Esophagus squamous epithelium (tissue), 5 donors: ENCODE results near the gene KCNMA1. TPM values are rescaled to one million over a fixed set of nuclear protein-coding genes. Genes with fewer than 3 reads are reported as not detected.
"Not testable (repeated sequence)": the region's sequence is repeated elsewhere in the genome, so short reads cannot be mapped to it uniquely, and the experiment has no call there.

Experiments
- DNase-seq: peaks from one replicate; lab custom pipeline; 2025; lab: John Stamatoyannopoulos, UW
- H3K27ac ChIP-seq, 4 donors: fragments of 200-600 bp; sonication (generic); one replicate each; pipeline ENCODE4 v1.5.1; 2016 to 2019; ENCODE audit warnings: mild to moderate bottlenecking in 1 of 4
- H3K27me3 ChIP-seq, 4 donors: fragments of 200-600 bp; sonication (generic); 1 replicate in 3 of 4; 2 replicates in 1 of 4; pipeline versions ENCODE4 v1.5.1 to v1.6.0; 2017 to 2021; ENCODE audit warnings: antibody characterized with exemption in 1 of 4
- H3K36me3 ChIP-seq, 3 donors: fragments of 200-600 bp; sonication (generic); one replicate each; pipeline ENCODE4 v1.5.1; 2016 to 2019
- H3K4me1 ChIP-seq, 3 donors: fragments of 200-600 bp; sonication (generic); one replicate each; pipeline ENCODE4 v1.5.1; 2017 to 2019
- H3K4me3 ChIP-seq, 4 donors: fragments of 200-600 bp; sonication (generic); 1 replicate in 3 of 4; 2 replicates in 1 of 4; pipeline ENCODE4 v1.5.1; 2016 to 2019; ENCODE audit warnings: mild to moderate bottlenecking in 2 of 4, moderate library complexity in 1 of 4
- H3K9me3 ChIP-seq, 3 donors: fragments of 200-600 bp; sonication (generic); one replicate each; pipeline ENCODE4 v1.5.1; 2016 to 2019
- POLR2A ChIP-seq, 4 donors: fragments of 450-650 bp; IDR thresholded peaks; one replicate each; pipeline ENCODE4 v1.6.1; 2017; ENCODE audit warnings: antibody characterized with exemption in 4 of 4, mild to moderate bottlenecking in 4 of 4, moderate library complexity in 3 of 4
- WGBS, 2 donors: methylation state at CpG; one replicate each; pipeline ENCODE4 v1.1.5; 2018; 5-methylcytosine and 5-hydroxymethylcytosine counted together
- intact Hi-C: fragments of 100-400 bp; cut with DNase I; formaldehyde crosslinking; loops from one replicate; pipeline ENCODE4 v1.15.0; 2022
- total RNA-seq, 4 donors: library from RNA; depleted of rRNA; stranded (reverse); fragments of >200 nt; gene quantifications; one replicate each; pipeline ENCODE4 v1.1.0, GENCODE V29; 2016
- TF ChIP-seq, protein P1 (sequence below), 6 experiments: fragments of 450-650 bp in 4 of 6; fragments of 200-600 bp in 2 of 6; sonication (generic) in 2 of 6; IDR thresholded peaks; one replicate each; pipeline ENCODE4 v1.5.1; 2016 to 2019; ENCODE audit warnings: antibody characterized with exemption in 6 of 6, mild to moderate bottlenecking in 4 of 6, moderate library complexity in 4 of 6
- donor health status: DM: yes; HTN: yes; CAD: no.

Gene KCNMA1
- total RNA-seq, 4 donors from 2014 or later = 7.5 to 74.2 (median 18.0) TPM

DNA sequence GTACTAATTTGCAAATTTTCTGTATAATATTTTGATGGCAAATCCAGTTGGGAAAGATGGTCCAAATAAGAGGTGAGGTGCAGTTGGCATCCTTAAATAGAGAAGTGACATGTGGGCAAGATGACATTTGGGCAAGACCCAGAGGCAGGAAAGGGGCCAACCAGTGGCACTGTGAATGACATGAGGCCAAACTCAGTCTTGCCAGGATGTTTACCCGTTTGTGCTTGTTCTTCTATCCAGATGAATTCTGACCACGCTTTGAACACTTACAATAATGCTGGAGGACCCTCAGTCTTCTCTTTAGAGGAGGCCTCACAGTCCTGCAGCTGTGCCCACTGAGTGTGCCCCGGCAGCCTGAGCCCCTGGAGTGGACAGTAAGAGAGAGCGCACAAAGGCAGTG, 45.1 kb downstream of the KCNMA1 start:
- no peaks in the 10 kb centered on the region for H3K36me3 ChIP-seq
- 73 to 79% methylated on average over 4 of the region's 4 CpGs for WGBS, 2 donors
- TF ChIP-seq, protein P1, sequence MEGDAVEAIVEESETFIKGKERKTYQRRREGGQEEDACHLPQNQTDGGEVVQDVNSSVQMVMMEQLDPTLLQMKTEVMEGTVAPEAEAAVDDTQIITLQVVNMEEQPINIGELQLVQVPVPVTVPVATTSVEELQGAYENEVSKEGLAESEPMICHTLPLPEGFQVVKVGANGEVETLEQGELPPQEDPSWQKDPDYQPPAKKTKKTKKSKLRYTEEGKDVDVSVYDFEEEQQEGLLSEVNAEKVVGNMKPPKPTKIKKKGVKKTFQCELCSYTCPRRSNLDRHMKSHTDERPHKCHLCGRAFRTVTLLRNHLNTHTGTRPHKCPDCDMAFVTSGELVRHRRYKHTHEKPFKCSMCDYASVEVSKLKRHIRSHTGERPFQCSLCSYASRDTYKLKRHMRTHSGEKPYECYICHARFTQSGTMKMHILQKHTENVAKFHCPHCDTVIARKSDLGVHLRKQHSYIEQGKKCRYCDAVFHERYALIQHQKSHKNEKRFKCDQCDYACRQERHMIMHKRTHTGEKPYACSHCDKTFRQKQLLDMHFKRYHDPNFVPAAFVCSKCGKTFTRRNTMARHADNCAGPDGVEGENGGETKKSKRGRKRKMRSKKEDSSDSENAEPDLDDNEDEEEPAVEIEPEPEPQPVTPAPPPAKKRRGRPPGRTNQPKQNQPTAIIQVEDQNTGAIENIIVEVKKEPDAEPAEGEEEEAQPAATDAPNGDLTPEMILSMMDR (IDR thresholded peaks at IDR 0.05) = no peak
- TF ChIP-seq POLR2A (IDR thresholded peaks at IDR 0.05) = no peak
- intact Hi-C loops = no loop called here
- H3K9me3 ChIP-seq = no peaks in the 10 kb centered on the region
- H3K4me1 ChIP-seq = peaks cover 14 to 50% (median 31%) of the 10 kb centered on the region in 3 donors
- DNase-seq = no peak
- peak overlapping the region; percentile 60 to 79 (median 69) for H3K27ac ChIP-seq
- no peak overlapping the region for H3K4me3 ChIP-seq
- H3K27me3 ChIP-seq = no peaks in the 10 kb centered on the region

DNA sequence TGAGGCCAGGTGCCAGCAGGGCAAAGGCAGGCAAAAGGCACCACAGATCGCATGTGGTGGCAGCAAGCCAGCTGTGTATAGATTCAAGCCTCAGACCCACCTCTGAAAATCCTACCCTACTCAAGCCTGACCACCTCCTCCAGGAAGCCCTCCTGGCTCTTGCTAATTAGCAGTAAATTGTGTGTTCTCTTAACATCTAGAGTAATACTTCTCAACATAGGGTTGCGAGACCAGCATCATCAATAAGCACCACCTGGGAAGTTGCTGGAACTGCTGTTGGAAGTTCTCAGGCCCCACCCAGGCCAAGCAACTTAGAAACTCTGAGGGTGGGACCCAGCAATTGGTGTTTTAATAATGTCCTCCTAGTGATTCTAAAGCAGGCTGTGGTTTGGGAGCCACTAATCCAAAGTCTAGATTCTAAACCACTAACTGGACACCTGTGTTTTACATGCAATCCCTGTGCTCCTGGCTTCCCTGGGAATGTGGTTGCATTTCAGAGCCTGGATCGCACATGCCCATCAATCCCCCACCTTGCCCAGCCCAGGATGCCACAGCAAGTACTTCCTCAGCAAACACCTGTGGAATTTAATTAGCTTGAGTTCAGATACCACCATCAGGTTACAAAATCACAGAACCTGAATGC, 46.2 kb downstream of the KCNMA1 start:
- peak overlapping the region in 3 of 4 donors; percentile 70 to 80 (median 75) for H3K27ac ChIP-seq
- H3K36me3 ChIP-seq = no peaks in the 10 kb centered on the region
- TF ChIP-seq, protein P1 (IDR thresholded peaks at IDR 0.05) = no peak
- TF ChIP-seq POLR2A (IDR thresholded peaks at IDR 0.05) = no peak
- peaks cover 14 to 60% (median 42%) of the 10 kb centered on the region in 3 donors for H3K4me1 ChIP-seq
- H3K9me3 ChIP-seq = no peaks in the 10 kb centered on the region
- 81 to 100% methylated on average over 2 to 3 of the region's 3 CpGs for WGBS, 2 donors
- intact Hi-C loops = no loop called here
- no peak for DNase-seq
- H3K27me3 ChIP-seq = no peaks in the 10 kb centered on the region
- no peak overlapping the region for H3K4me3 ChIP-seq

DNA sequence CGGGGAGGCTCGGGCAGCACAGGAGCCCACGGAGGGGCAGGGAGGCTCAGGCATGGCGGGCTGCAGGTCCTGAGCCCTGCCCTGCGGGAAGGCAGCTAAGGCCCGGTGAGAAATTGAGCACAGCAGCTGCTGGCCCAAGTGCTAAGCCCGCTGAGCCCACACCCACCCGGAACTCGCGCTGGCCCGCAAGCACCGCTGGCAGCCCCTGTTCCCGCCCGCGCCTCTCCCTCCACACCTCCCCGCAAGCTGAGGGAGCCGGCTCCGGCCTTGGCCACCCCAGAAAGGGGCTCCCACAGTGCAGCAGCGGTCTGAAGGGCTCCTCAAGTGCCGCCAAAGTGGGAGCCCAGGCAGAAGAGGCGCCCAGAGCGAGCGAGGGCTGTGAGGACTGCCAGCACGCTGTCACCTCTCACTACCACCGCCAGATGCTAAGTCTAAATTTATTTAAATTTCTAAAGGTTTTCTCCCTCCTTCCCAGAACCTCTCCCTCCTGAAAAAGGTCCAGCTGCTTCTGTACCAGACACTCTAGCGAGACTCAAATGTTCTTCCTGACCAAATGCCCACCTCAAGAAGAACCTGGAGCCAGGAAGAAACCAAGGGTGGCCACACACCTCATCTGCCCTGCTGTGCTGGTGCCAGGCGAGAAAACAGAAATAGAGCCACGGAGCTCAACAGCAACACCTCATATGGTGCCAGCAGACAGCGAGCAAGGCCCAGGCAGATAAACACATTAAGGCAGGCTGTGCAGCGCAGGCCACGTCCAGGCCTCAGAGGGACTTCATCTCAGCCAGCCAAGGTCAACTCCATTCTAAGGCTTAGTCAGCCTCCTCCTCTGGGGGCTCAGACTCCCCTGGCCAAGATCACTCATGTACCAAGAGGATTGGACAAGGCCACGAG, 47.0 kb downstream of the KCNMA1 start:
- peaks cover 14 to 67% (median 42%) of the 10 kb centered on the region in 3 donors for H3K4me1 ChIP-seq
- no peaks in the 10 kb centered on the region for H3K9me3 ChIP-seq
- H3K27ac ChIP-seq = peak overlapping the region; percentile 38 to 80 (median 72)
- DNase-seq = no peak
- WGBS, 2 donors = 84 to 85% methylated on average over 6 to 23 of the region's 32 CpGs
- no peaks in the 10 kb centered on the region for H3K27me3 ChIP-seq
- TF ChIP-seq, protein P1 (IDR thresholded peaks at IDR 0.05) = no peak
- TF ChIP-seq POLR2A (IDR thresholded peaks at IDR 0.05) = no peak
- no peaks in the 10 kb centered on the region for H3K36me3 ChIP-seq
- intact Hi-C loops = no loop called here
- no peak overlapping the region for H3K4me3 ChIP-seq

DNA sequence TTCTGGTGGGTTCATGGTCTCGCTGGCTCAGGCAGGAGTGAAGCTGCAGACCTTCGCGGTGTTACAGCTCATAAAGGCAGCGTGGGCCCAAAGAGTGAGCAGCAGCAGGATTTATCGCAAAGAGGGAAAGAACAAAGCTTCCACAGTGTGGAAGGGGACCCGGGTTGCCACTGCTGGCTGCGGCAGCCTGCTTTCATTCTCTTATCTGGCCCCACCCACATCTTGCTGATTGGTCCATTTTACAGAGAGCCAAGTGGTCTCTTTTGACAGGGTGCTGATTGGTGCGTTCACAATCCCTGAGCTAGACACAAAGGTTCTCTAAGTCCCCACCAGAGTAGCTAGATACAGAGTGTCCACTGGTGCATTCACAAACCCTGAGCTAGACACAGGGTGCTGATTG, 47.9 kb downstream of the KCNMA1 start:
- H3K27ac ChIP-seq = peak overlapping the region in 3 of 4 donors; percentile 70 to 80 (median 75)
- 88 to 89% methylated on average over 3 of the region's 8 CpGs for WGBS, 2 donors
- DNase-seq, H3K9me3 ChIP-seq, H3K36me3 ChIP-seq, H3K27me3 ChIP-seq, H3K4me3 ChIP-seq, intact Hi-C loops: not testable (repeated sequence)
- H3K4me1 ChIP-seq = peaks cover 14 to 64% (median 40%) of the 10 kb centered on the region in 3 donors

DNA sequence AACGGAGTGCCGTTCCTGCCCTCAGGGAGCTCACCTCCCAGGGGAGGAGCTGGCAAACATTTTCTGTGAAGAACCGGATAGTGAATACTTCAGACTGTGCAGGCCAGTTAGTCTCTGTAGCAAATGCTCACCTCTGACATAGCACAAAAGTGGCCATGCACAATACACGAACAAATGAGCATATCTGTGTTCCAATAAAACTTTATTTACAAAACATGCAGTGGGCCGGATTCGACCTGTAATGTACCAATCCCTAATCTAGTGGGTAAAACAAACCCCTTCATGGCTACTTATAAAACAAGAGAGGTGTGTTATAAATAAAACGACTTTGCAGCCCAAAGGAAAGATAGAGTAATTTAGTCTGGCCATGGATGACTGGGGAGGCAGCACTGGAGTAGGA, 48.7 kb downstream of the KCNMA1 start:
- TF ChIP-seq, protein P1 (IDR thresholded peaks at IDR 0.05) = no peak
- TF ChIP-seq POLR2A (IDR thresholded peaks at IDR 0.05) = no peak
- Histone ChIP-seq H3K27ac (peak overlapping the region in 3 of 4 donors; percentile 75 to 81 (median 81)), H3K4me3 (no peak overlapping the region), H3K27me3 (no peaks in the 10 kb centered on the region), H3K36me3 (no peaks in the 10 kb centered on the region), H3K4me1 (peaks cover 14 to 60% (median 34%) of the 10 kb centered on the region in 3 donors), H3K9me3 (no peaks in the 10 kb centered on the region)
- WGBS, 2 donors = 80 to 88% methylated on average over 7 of the region's 7 CpGs
- intact Hi-C loops = no loop called here
- no peak for DNase-seq
